Activated CD4-positive, alpha-beta T cell treated with anti-CD3 and anti-CD28 coated beads for 48 hours (primary cell): ENCODE measurements around the gene LDLRAD4.

Experiments
- DNase-seq: peaks from one replicate; pipeline ENCODE4 v3.0.0-alpha.2; 2020

Gene LDLRAD4

GRCh38 chr18:13545514-13545913 is 327.0 kb downstream of the LDLRAD4 start:
- no peak for DNase-seq

GRCh38 chr18:13545955-13546354 is 327.4 kb downstream of the LDLRAD4 start:
- no peak for DNase-seq

GRCh38 chr18:13546638-13547037 is 328.1 kb downstream of the LDLRAD4 start:
- no peak for DNase-seq

GRCh38 chr18:13547347-13547746 is 328.8 kb downstream of the LDLRAD4 start:
- no peak for DNase-seq

- peak; percentile 16 for DNase-seq
Measured at GRCh38 chr18:13548106-13548819, 329.7 kb downstream of the LDLRAD4 start.

- DNase-seq = no peak
Measured at GRCh38 chr18:13548966-13549879, 330.7 kb downstream of the LDLRAD4 start.

GRCh38 chr18:13549880-13550232 is 331.3 kb downstream of the LDLRAD4 start:
- no peak for DNase-seq

GRCh38 chr18:13550418-13551304 is 332.1 kb downstream of the LDLRAD4 start:
- DNase-seq = no peak

GRCh38 chr18:13551305-13551603 is 332.7 kb downstream of the LDLRAD4 start:
- no peak for DNase-seq

GRCh38 chr18:13551841-13552733 is 333.5 kb downstream of the LDLRAD4 start:
- DNase-seq = no peak

GRCh38 chr18:13553449-13553848 is 334.9 kb downstream of the LDLRAD4 start:
- DNase-seq = no peak

GRCh38 chr18:13555192-13555591 is 336.6 kb downstream of the LDLRAD4 start:
- DNase-seq = no peak

- DNase-seq = no peak
Measured at GRCh38 chr18:13555865-13556264, 337.3 kb downstream of the LDLRAD4 start.

- DNase-seq = no peak
Measured at GRCh38 chr18:13556502-13556901, 337.9 kb downstream of the LDLRAD4 start.

GRCh38 chr18:13558124-13558523 is 339.6 kb downstream of the LDLRAD4 start:
- peak; percentile 48 for DNase-seq

- no peak for DNase-seq
Measured at GRCh38 chr18:13558790-13559189, 340.2 kb downstream of the LDLRAD4 start.

- no peak for DNase-seq
Measured at GRCh38 chr18:13559754-13560153, 341.2 kb downstream of the LDLRAD4 start.

- DNase-seq = no peak
Measured at GRCh38 chr18:13560306-13560705, 341.7 kb downstream of the LDLRAD4 start.

- DNase-seq = peak; percentile 96
Measured at GRCh38 chr18:13562494-13563029, 344.0 kb downstream of the LDLRAD4 start.

GRCh38 chr18:13563390-13563805 is 344.8 kb downstream of the LDLRAD4 start:
- no peak for DNase-seq

- DNase-seq = no peak
Measured at GRCh38 chr18:13564579-13564978, 346.0 kb downstream of the LDLRAD4 start.

GRCh38 chr18:13565228-13565627 is 346.7 kb downstream of the LDLRAD4 start:
- no peak for DNase-seq
